Activated T-cell treated with anti-CD3 and anti-CD28 coated beads, Interleukin-2, amount 50 U/mL, for 72 hours (primary cell): ENCODE results near the gene KRTAP5-10. TPM values are rescaled to one million over a fixed set of nuclear protein-coding genes. Genes with fewer than 3 reads are reported as not detected.
"Not testable (repeated sequence)": the region's sequence is repeated elsewhere in the genome, so short reads cannot be mapped to it uniquely, and the experiment has no call there.

ENCODE experiments used
- ATAC-seq, 2 donors: fragments of 150-1000 bp; cut with Tn5 transposase; replicated peaks in 1 of 2; 2 replicates each; pipeline ENCODE4 v1.10.0; 2021; ENCODE audit warnings: moderate library complexity in 2 of 2, mild to moderate bottlenecking in 1 of 2
- DNase-seq, 2 donors: peaks; one replicate each; pipeline ENCODE4 v3.0.0; 2021 to 2022; ENCODE audit warnings: mixed read lengths in 1 of 2
- H3K27ac Mint-ChIP-seq: one replicate; pipeline ENCODE4 v1.8.0; 2022; ENCODE audit warnings: mild to moderate bottlenecking, moderate library complexity, mixed read lengths
- H3K27me3 Mint-ChIP-seq: one replicate; pipeline ENCODE4 v1.8.0; 2022; ENCODE audit warnings: low read depth, mixed read lengths
- H3K36me3 Mint-ChIP-seq, 2 donors: one replicate each; pipeline ENCODE4 v1.8.0; 2022; ENCODE audit warnings: mixed read lengths in 2 of 2, mild to moderate bottlenecking in 1 of 2; ENCODE audit not compliant: insufficient read depth in 2 of 2
- H3K4me1 Mint-ChIP-seq: one replicate; pipeline ENCODE4 v1.8.0; 2022; ENCODE audit warnings: low read depth, mixed read lengths
- H3K4me3 Mint-ChIP-seq, 2 donors: one replicate each; pipeline ENCODE4 v1.8.0; 2022; ENCODE audit warnings: mild to moderate bottlenecking in 2 of 2, mixed read lengths in 2 of 2, moderate library complexity in 2 of 2
- H3K9me3 Mint-ChIP-seq, 2 donors: one replicate each; pipeline ENCODE4 v1.8.0; 2022; ENCODE audit warnings: mixed read lengths in 2 of 2
- total RNA-seq, 2 donors: library from RNA; stranded (reverse); gene quantifications; one replicate each; pipeline ENCODE4 v1.2.3, GENCODE V29; 2022

The KRTAP5-10 gene
- total RNA-seq, 2 donors from 2014 or later, result not detected

DNA sequence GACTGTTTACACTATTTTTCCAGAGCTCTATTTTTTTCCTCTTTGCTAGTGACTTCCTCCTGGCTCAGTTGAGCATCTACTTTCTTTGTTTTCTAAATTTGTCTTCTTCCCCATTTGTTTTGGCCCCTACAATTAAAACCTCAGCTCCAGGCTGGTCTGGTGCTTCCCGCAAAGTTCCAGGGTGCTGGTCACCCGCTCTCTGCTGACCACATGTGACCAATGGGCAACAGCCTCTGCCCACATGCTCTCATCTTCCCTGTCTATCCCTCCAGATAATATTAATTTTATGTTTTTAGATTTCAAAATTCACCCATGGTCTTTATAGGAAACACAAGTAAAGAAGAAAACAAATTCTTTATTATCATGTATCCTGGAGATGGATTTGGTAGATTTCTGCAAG lies 17.6 kb downstream of the KRTAP5-10 start:
- not testable (repeated sequence) for H3K4me3 Mint-ChIP-seq, H3K36me3 Mint-ChIP-seq, H3K27ac Mint-ChIP-seq, H3K9me3 Mint-ChIP-seq, DNase-seq, ATAC-seq
- peaks cover 11% of the 10 kb centered on the region for H3K4me1 Mint-ChIP-seq
- H3K27me3 Mint-ChIP-seq, result peaks cover 36% of the 10 kb centered on the region

- H3K9me3 Mint-ChIP-seq, ATAC-seq, H3K27ac Mint-ChIP-seq, H3K4me3 Mint-ChIP-seq, H3K36me3 Mint-ChIP-seq, DNase-seq: not testable (repeated sequence)
- Mint-ChIP-seq H3K4me1 (peaks cover 15% of the 10 kb centered on the region), H3K27me3 (peaks cover 27% of the 10 kb centered on the region)
These were observed 20.3 kb downstream of the KRTAP5-10 start for GRCh38 chr11:71585673-71586072.

- ATAC-seq, H3K4me3 Mint-ChIP-seq, H3K9me3 Mint-ChIP-seq, H3K27ac Mint-ChIP-seq, H3K36me3 Mint-ChIP-seq, DNase-seq, H3K4me1 Mint-ChIP-seq: not testable (repeated sequence)
- peaks cover 11% of the 10 kb centered on the region for H3K27me3 Mint-ChIP-seq
These were observed 23.0 kb downstream of the KRTAP5-10 start for GRCh38 chr11:71588314-71588713.

- not testable (repeated sequence) for ATAC-seq, H3K4me1 Mint-ChIP-seq, H3K27ac Mint-ChIP-seq, H3K9me3 Mint-ChIP-seq, H3K36me3 Mint-ChIP-seq, H3K4me3 Mint-ChIP-seq
- H3K27me3 Mint-ChIP-seq, result peaks cover 15% of the 10 kb centered on the region
- DNase-seq, result peak; percentile 72 to 76
These were observed 23.6 kb downstream of the KRTAP5-10 start for GRCh38 chr11:71588822-71589545.

DNA sequence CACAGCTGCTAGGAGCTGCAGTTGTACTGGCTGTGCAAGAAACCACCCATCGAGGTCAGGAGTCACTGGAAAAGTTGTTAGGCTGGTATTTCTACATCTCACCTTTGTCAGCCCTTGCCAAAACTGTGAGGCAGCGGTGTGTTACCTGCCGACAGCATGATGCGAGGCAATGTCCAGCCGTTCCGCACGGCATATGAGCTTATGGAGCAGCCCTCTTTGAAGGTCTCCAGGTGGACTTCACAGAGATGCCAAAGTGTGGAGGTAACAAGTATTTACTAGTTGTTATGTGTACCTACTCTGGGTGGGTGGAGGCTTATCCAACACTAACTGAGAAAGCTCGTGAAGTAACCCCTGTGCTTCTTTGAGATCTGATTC lies 24.2 kb downstream of the KRTAP5-10 start:
- H3K27ac Mint-ChIP-seq, H3K9me3 Mint-ChIP-seq, H3K36me3 Mint-ChIP-seq, H3K4me3 Mint-ChIP-seq, DNase-seq, ATAC-seq, H3K4me1 Mint-ChIP-seq: not testable (repeated sequence)
- H3K27me3 Mint-ChIP-seq, result peaks cover 19% of the 10 kb centered on the region

DNA sequence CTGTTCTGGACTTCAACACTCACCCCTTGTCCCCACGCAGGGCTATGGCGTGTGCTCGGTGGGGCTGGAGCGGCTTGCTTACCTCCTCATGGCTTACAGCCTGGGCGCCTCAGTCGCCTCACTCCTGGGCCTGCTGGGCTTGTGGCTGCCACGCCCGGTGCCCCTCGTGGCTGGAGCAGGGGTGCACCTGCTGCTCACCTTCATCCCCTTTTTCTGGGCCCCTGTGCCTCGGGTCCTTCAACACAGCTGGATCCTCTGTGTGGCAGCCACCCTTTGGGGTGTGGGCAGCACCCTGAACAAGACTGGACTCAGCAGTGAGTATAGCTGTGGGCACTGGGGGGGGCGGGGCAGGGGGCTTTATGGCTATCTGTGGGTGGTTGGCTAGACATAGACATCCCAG lies 37.9 kb downstream of the KRTAP5-10 start:
- ATAC-seq, H3K36me3 Mint-ChIP-seq, H3K4me1 Mint-ChIP-seq, H3K9me3 Mint-ChIP-seq, H3K4me3 Mint-ChIP-seq, H3K27ac Mint-ChIP-seq, DNase-seq: not testable (repeated sequence)
- H3K27me3 Mint-ChIP-seq, result peaks cover 14% of the 10 kb centered on the region

- not testable (repeated sequence) for H3K4me1 Mint-ChIP-seq, H3K4me3 Mint-ChIP-seq, H3K36me3 Mint-ChIP-seq, H3K9me3 Mint-ChIP-seq, ATAC-seq, H3K27ac Mint-ChIP-seq
- peaks cover 21% of the 10 kb centered on the region for H3K27me3 Mint-ChIP-seq
- DNase-seq, result peak; percentile 21 to 48
These were observed 39.6 kb downstream of the KRTAP5-10 start for GRCh38 chr11:71604798-71605488.

DNA sequence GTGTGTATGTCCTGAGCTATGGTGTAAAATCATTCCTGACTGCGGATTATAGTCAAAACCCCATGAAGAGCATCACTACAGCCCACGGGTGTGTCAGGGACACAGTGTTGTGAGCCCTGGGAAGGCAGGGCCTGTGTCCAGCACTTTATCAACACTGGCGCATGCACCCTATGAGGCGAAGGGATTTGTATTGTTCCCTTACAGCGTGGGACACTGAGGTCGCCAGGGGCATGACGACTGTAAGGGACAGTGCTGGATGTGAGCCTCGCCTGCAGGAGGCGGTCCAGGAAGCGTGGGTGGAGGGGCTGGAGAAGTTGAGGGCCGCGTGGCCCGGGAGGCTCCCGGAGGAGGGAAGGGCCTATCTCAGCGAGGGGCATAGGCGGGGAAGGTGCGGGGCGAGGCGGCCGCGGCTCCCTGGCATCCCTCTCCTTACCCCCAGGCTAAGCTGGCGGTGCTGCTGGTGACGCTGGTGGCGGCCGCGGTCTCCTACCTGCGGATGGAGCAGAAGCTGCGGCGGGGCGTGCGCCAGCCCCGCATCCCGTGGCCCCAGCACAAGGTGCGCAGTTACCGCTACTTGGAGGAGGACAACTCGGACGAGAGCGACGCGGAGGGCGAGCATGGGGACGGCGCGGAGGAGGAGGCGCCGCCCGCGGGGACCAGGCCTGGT lies 41.6 kb downstream of the KRTAP5-10 start:
- not testable (repeated sequence) for H3K4me1 Mint-ChIP-seq, H3K27ac Mint-ChIP-seq, DNase-seq, H3K9me3 Mint-ChIP-seq, ATAC-seq, H3K36me3 Mint-ChIP-seq
- Mint-ChIP-seq H3K27me3 (peaks cover 21% of the 10 kb centered on the region), H3K4me3 (peak overlapping the region; percentile 45 to 58)

GRCh38 chr11:71607520-71608216 lies 42.3 kb downstream of the KRTAP5-10 start:
- Mint-ChIP-seq H3K27me3 (peaks cover 21% of the 10 kb centered on the region), H3K4me3 (peak overlapping the region; percentile 78 to 79)
- not testable (repeated sequence) for H3K4me1 Mint-ChIP-seq, H3K36me3 Mint-ChIP-seq, H3K9me3 Mint-ChIP-seq, H3K27ac Mint-ChIP-seq, ATAC-seq, DNase-seq

- not testable (repeated sequence) for ATAC-seq, H3K4me3 Mint-ChIP-seq, H3K4me1 Mint-ChIP-seq, H3K9me3 Mint-ChIP-seq, H3K27ac Mint-ChIP-seq, DNase-seq, H3K36me3 Mint-ChIP-seq
- H3K27me3 Mint-ChIP-seq, result peaks cover 21% of the 10 kb centered on the region
These were observed 42.9 kb downstream of the KRTAP5-10 start for GRCh38 chr11:71608272-71608671.

DNA sequence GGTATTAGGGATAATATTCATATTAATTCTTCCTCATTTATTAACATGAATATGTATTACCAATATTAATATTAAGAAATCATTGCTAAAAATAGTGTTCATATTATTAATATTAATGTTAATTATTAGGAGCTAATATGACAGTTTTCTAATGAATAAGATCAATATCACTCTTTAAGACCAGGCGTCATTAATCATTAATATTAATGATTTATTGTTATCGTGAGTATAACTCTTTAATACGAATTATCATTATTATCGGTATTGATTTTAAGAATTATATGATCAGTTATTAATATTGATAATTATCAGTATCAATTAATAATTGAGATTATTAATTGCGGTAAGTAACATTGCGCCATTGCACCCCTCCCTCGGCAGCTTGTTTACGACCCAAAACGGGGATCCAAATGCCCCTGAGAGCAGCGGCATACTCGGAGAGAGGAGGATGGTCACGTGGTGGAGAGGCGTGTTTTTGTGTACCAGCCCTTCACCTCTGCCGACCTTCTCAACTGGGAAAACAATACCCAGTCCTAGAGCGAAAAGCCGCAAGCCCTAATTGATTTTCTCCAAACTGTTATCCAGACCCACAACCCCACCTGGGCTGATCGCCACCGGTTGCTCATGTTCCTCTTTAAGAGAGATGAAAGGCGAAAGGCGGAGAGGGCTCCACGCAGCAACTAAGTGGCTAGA lies 46.0 kb downstream of the KRTAP5-10 start:
- not testable (repeated sequence) for H3K9me3 Mint-ChIP-seq, H3K4me1 Mint-ChIP-seq, H3K27ac Mint-ChIP-seq, H3K36me3 Mint-ChIP-seq, ATAC-seq, DNase-seq, H3K4me3 Mint-ChIP-seq
- H3K27me3 Mint-ChIP-seq, result peaks cover 16% of the 10 kb centered on the region

- not testable (repeated sequence) for H3K36me3 Mint-ChIP-seq, H3K4me3 Mint-ChIP-seq, DNase-seq, H3K9me3 Mint-ChIP-seq, H3K27ac Mint-ChIP-seq, H3K4me1 Mint-ChIP-seq, ATAC-seq, H3K27me3 Mint-ChIP-seq
These were observed 48.6 kb downstream of the KRTAP5-10 start for GRCh38 chr11:71613931-71614330.
